Tibial artery (tissue), 4 donors: Measurements from ENCODE around the gene CDK9.

Experiments used
- DNase-seq, 2 donors: peaks; one replicate each; pipeline ENCODE4 v3.0.0-alpha.2; 2019
- H3K27ac ChIP-seq, 2 donors: fragments of 200-600 bp; sonication (generic) in 1 of 2; 1 replicate in 1 of 2; 2 replicates in 1 of 2; pipeline ENCODE4 v1.5.1; 2018 to 2019; ENCODE audit warnings: mild to moderate bottlenecking in 1 of 2
- H3K27me3 ChIP-seq, 2 donors: fragments of 200-600 bp; sonication (generic) in 1 of 2; one replicate each; pipeline versions ENCODE4 v1.5.1 to v1.6.0; 2016 to 2019
- H3K36me3 ChIP-seq, 3 donors: fragments of 200-600 bp; sonication (generic) in 2 of 3; one replicate each; pipeline ENCODE4 v1.5.1; 2016 to 2019; ENCODE audit warnings: mild to moderate bottlenecking in 2 of 3
- H3K4me1 ChIP-seq, 4 donors: fragments of 200-600 bp; sonication (generic) in 2 of 4; 1 replicate in 3 of 4; 2 replicates in 1 of 4; pipeline ENCODE4 v1.5.1; 2016 to 2019
- H3K4me3 ChIP-seq, 2 donors: fragments of 200-600 bp; sonication (generic) in 1 of 2; 1 replicate in 1 of 2; 2 replicates in 1 of 2; pipeline ENCODE4 v1.5.1; 2018 to 2019; ENCODE audit warnings: mild to moderate bottlenecking in 2 of 2
- H3K9me3 ChIP-seq, 3 donors: fragments of 200-600 bp; sonication (generic) in 1 of 3; one replicate each; pipeline ENCODE4 v1.5.1; 2016 to 2019
- CTCF ChIP-seq, 2 experiments: fragments of 200-600 bp in 1 of 2; fragments of 450-650 bp in 1 of 2; IDR thresholded peaks; one replicate each; pipeline ENCODE4 v1.5.1; 2017 to 2019; ENCODE audit warnings: antibody characterized with exemption in 2 of 2, mild to moderate bottlenecking in 1 of 2, moderate library complexity in 1 of 2
- intact Hi-C: fragments of 100-400 bp; cut with DNase I; formaldehyde crosslinking; loops from one replicate; pipeline ENCODE4 v1.15.0; 2023; ENCODE audit warnings: low total_unique reads

CDK9 gene

GRCh38 chr9:127814619-127815511 lies 29.0 kb downstream of the CDK9 start:
- no peak for DNase-seq
- Histone ChIP-seq H3K9me3 (no peaks in the 10 kb centered on the region), H3K36me3 (peaks cover 51 to 100% (median 88%) of the 10 kb centered on the region in 3 donors), H3K4me3 (no peak overlapping the region), H3K27me3 (no peaks in the 10 kb centered on the region), H3K4me1 (no peaks in the 10 kb centered on the region), H3K27ac (no peak overlapping the region)
- no peak for TF ChIP-seq CTCF (IDR thresholded peaks at IDR 0.05)
- intact Hi-C loops, result no loop called here

DNA sequence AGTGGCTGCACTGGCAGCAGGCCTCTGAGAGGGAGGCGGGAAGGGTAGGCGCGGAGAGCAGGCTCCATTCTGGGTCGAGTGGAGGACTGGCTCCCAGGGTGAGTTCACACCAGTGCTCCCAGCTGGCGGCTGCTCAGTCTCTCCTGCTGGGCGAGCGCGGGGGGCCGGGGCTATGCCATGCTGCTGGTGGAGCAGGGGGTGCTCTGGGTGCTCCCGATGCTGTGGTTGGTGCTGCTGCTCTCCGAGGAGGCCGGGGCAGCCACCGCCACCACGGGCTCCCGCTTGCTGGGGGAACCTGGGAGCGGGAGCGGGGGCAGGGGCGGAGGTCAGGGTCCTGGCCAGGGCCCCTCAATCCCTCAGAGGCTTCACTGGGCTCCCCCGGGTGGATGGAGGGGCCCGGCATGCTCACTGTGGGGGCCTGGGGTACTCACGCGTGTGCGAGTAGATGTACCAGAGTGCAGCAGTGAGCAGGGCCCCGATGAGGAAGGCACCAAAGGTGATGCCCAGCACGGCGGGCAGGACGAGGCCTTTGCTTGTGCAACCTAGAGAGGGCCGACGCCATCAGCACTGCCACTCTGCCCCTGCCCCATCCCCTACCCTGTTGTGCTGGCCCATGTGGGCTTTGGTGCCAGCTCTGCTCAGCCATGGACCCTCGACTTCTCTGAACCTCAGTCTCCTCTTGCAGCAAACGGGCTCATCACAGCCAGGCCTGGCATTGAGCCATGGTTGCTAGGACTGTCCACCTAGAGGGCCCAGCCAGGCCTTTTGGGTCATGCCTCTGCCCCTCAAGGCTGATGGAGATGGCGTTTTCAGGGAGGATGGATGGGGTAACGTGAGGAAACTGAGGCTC lies 29.9 kb downstream of the CDK9 start:
- DNase-seq, result no peak
- H3K4me3 ChIP-seq, result no peak overlapping the region
- no peaks in the 10 kb centered on the region for H3K27me3 ChIP-seq
- H3K27ac ChIP-seq, result no peak overlapping the region
- TF ChIP-seq CTCF (IDR thresholded peaks at IDR 0.05), result no peak
- H3K4me1 ChIP-seq, result no peaks in the 10 kb centered on the region
- peaks cover 44 to 100% (median 94%) of the 10 kb centered on the region in 3 donors for H3K36me3 ChIP-seq
- no peaks in the 10 kb centered on the region for H3K9me3 ChIP-seq
- intact Hi-C loops, result no loop called here

DNA sequence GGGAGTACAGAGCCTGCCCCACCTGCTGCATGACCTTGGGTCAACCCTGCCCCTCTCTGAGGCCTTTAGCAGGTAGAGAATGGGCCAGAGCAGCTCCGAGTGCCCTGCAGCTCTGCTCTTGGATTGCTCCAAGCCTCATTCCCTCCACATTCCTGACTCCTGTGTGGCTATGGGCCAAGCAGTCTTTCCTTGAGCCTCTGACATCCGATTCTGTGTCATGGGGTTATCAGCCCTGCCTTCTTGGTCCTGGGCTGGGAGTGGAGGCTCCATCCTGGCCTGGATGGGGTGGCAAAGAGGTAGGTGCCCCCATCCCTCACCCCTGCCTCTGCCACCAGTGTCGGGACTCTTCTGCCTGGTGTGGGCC lies 30.5 kb downstream of the CDK9 start:
- intact Hi-C loops, result no loop called here
- Histone ChIP-seq H3K4me1 (no peaks in the 10 kb centered on the region), H3K4me3 (no peak overlapping the region), H3K9me3 (no peaks in the 10 kb centered on the region), H3K36me3 (peaks cover 38 to 100% (median 96%) of the 10 kb centered on the region in 3 donors), H3K27ac (no peak overlapping the region), H3K27me3 (no peaks in the 10 kb centered on the region)
- no peak for DNase-seq
- no peak for TF ChIP-seq CTCF (IDR thresholded peaks at IDR 0.05)

GRCh38 chr9:127816728-127817127 lies 30.9 kb downstream of the CDK9 start:
- no peaks in the 10 kb centered on the region for H3K27me3 ChIP-seq
- H3K36me3 ChIP-seq, result peaks cover 34 to 96% (median 96%) of the 10 kb centered on the region in 3 donors
- no peak overlapping the region for H3K27ac ChIP-seq
- no peaks in the 10 kb centered on the region for H3K9me3 ChIP-seq
- DNase-seq, result no peak
- intact Hi-C loops, result no loop called here
- no peaks in the 10 kb centered on the region for H3K4me1 ChIP-seq
- TF ChIP-seq CTCF (IDR thresholded peaks at IDR 0.05), result no peak
- H3K4me3 ChIP-seq, result no peak overlapping the region

- Histone ChIP-seq H3K27ac (no peak overlapping the region), H3K27me3 (no peaks in the 10 kb centered on the region), H3K36me3 (peaks cover 21 to 90% (median 84%) of the 10 kb centered on the region in 3 donors), H3K9me3 (no peaks in the 10 kb centered on the region), H3K4me1 (no peaks in the 10 kb centered on the region), H3K4me3 (no peak overlapping the region)
- DNase-seq, result no peak
- no peak for TF ChIP-seq CTCF (IDR thresholded peaks at IDR 0.05)
- intact Hi-C loops, result no loop called here
Measured at GRCh38 chr9:127817881-127818434, 32.1 kb downstream of the CDK9 start.
